ENCODE data around the gene SLC25A11.

Gene SLC25A11

DNA sequence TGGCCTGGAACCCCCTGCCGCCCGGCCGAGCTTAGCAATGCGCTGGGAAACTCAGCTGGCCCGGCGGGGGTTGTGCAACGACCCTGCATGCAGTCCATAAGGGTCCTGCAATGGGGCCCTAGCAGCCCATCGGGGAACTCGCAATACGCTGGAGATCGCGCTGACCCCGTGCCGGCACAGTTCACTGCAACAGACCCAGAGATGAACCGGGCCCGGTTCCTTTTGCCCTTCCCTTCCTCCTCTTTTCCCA lies 375 bp downstream of the SLC25A11 start:
- in situ Hi-C loops (cut with MboI; ENCODE audit: low sequenced_read_pairs, unreplicated experiment): no loop called here
- TF ChIP-seq, protein P1, sequence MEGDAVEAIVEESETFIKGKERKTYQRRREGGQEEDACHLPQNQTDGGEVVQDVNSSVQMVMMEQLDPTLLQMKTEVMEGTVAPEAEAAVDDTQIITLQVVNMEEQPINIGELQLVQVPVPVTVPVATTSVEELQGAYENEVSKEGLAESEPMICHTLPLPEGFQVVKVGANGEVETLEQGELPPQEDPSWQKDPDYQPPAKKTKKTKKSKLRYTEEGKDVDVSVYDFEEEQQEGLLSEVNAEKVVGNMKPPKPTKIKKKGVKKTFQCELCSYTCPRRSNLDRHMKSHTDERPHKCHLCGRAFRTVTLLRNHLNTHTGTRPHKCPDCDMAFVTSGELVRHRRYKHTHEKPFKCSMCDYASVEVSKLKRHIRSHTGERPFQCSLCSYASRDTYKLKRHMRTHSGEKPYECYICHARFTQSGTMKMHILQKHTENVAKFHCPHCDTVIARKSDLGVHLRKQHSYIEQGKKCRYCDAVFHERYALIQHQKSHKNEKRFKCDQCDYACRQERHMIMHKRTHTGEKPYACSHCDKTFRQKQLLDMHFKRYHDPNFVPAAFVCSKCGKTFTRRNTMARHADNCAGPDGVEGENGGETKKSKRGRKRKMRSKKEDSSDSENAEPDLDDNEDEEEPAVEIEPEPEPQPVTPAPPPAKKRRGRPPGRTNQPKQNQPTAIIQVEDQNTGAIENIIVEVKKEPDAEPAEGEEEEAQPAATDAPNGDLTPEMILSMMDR (IDR thresholded peaks at IDR 0.05; ENCODE audit: borderline replicate concordance, control extremely low read depth, extremely low read depth, insufficient read depth, missing control alignments): no peak
- no peak for DNase-seq (ENCODE audit: low spot score)

- in situ Hi-C loops (cut with MboI; ENCODE audit: low sequenced_read_pairs, unreplicated experiment): no loop called here
- TF ChIP-seq, protein P1 (IDR thresholded peaks at IDR 0.05; ENCODE audit: borderline replicate concordance, control extremely low read depth, extremely low read depth, insufficient read depth, missing control alignments): no peak
Measured at GRCh38 chr17:4938688-4939545, 929 bp downstream of the SLC25A11 start.

GRCh38 chr17:4938069-4938491 lies 1.8 kb downstream of the SLC25A11 start:
- TF ChIP-seq, protein P1 (IDR thresholded peaks at IDR 0.05; ENCODE audit: borderline replicate concordance, control extremely low read depth, extremely low read depth, insufficient read depth, missing control alignments): no peak
- no peak for DNase-seq (ENCODE audit: low spot score)
- in situ Hi-C loops (cut with MboI; ENCODE audit: low sequenced_read_pairs, unreplicated experiment): no loop called here

More at GRCh38 chr17:4938688-4939545, 929 bp downstream of the SLC25A11 start:
- no peak for DNase-seq (ENCODE audit: low spot score)

- DNase-seq (ENCODE audit: low spot score): no peak
- in situ Hi-C loops (cut with MboI; ENCODE audit: low sequenced_read_pairs, unreplicated experiment): no loop called here
- TF ChIP-seq, protein P1 (IDR thresholded peaks at IDR 0.05; ENCODE audit: borderline replicate concordance, control extremely low read depth, extremely low read depth, insufficient read depth, missing control alignments): no peak
Measured at GRCh38 chr17:4937553-4937952, 2.3 kb downstream of the SLC25A11 start.

DNA sequence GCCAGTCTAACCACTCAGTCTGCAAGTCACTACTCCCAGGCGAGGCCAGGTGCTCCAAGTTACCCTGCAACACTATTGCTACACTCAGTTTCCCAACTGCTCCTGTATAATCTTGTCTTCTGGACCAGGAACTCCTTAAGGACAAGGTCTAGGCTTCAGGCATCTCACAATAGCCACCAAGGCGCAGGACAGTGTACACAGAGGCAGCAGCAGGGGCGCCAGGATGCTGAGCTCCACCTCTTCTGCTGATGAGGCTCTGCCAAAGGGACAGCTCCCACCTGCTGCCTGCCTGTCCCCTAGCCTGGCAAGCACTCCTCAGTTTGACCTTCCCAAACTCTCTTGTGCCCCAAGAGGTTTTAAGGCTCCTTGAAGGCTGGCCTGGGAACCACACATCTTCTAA lies 3.4 kb downstream of the SLC25A11 start:
- TF ChIP-seq, protein P1 (IDR thresholded peaks at IDR 0.05; ENCODE audit: borderline replicate concordance, control extremely low read depth, extremely low read depth, insufficient read depth, missing control alignments): no peak
- no peak for DNase-seq (ENCODE audit: low spot score)
- in situ Hi-C loops (cut with MboI; ENCODE audit: low sequenced_read_pairs, unreplicated experiment): no loop called here

GRCh38 chr17:4935650-4936049 lies 4.2 kb downstream of the SLC25A11 start:
- in situ Hi-C loops (cut with MboI; ENCODE audit: low sequenced_read_pairs, unreplicated experiment): no loop called here
- DNase-seq (ENCODE audit: low spot score): no peak
- TF ChIP-seq, protein P1 (IDR thresholded peaks at IDR 0.05; ENCODE audit: borderline replicate concordance, control extremely low read depth, extremely low read depth, insufficient read depth, missing control alignments): no peak
